Left forelimb (tissue), 1 donor: ENCODE measurements around the gene FLII.
A peak's percentile ranks its signal among the peaks of the same experiment; 100 is the strongest.

ENCODE experiments used
- DNase-seq: peaks from one replicate; pipeline ENCODE4 v3.0.0-alpha.2; 2018; ENCODE audit warnings: low spot score

Gene FLII

DNA sequence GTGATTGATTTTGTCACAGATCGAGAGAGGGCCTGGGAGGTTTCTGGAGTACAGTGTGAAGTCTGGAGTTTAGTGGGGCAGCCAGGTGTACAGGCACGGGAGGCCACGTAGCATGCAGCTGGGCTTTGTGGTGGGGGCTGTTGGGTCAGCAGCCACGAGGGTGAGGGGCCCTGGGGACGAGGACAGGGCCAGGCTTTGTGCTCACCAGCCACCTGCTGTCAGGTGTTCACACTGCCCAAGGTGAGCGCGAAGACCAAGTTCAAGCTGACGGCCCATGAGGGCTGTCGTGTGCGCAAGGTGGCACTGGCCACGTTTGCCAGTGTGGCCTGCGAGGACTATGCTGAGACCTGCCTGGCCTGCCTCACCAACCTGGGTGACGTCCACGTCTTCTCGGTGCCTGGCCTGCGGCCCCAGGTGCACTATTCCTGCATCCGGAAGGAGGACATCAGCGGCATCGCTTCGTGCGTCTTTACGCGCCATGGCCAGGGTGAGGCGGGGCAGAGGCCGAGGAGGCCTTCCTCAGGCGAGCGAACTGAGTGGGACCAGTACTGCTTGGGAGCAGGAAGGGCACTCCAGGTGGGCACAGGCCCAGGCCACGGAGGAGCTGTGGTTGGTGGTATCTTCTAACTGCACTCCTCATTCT is 17.2 kb downstream of the FLII start:
- DNase-seq: no peak

DNA sequence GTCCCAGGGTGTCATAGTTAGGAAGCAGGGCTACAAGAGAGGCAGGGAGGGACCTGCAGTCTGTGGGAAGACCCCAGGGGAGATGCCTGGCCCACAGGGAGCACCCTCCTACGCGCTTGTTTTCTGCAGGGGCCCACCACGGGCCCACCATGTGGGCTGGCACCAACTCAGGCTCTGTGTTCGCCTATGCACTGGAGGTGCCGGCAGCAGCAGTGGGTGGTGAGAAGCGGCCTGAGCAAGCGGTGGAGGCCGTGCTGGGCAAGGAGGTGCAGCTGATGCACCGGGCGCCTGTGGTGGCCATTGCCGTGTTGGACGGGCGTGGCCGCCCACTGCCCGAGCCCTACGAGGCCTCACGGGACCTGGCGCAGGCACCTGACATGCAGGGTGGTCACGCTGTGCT is 18.1 kb downstream of the FLII start:
- DNase-seq: no peak

DNA sequence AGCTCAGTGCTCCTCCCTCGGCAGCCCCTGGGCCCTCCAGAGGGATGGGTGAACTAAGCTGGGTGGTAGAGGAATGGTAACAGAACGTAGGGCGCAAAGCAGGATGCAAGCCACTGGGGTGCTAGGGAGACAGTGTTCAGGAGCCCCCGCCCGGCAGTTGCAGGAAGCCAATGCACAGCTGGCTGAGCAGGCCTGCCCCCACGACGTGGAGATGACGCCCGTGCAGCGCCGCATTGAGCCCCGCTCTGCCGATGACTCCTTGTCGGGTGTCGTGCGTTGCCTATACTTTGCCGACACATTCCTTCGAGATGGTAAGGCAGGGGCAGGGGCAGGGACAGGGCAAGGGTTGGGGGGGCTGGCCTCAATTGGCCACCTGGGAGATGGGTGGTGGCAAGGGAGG is 20.2 kb downstream of the FLII start:
- DNase-seq: no peak

DNA sequence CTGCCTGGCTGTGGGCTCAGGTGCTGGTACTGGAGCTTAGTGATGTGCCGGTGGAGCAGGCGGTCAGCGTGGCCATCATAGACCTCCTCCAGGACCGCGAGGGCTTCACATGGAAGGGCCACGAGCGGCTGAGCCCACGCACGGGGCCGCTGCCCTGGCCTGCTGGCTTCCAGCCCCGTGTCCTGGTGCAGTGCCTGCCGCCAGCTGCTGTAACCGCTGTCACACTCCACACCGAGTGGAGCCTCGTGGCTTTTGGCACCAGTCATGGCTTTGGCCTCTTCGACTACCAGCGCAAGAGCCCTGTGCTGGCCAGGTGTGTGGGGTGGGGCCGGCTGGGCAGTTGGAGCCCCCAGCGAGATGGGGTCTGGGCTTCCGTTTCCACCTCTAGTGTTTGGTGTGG is 21.1 kb downstream of the FLII start:
- no peak for DNase-seq

DNA sequence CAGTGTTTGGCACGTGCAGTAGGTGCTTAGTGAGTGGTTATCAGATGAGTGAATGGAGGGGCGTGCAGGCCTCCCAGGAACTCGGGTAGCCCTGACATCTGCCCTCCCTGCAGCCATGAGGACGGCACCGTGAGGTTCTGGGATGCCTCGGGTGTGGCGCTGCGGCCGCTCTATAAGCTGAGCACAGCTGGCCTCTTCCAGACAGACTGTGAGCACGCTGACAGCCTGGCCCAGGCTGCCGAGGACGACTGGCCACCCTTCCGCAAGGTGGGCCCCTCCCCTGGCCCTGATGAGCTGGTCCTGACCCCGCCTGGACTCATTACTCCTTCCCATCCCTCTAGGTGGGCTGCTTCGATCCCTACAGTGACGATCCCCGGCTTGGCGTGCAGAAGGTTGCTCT is 22.0 kb downstream of the FLII start:
- DNase-seq: no peak

DNA sequence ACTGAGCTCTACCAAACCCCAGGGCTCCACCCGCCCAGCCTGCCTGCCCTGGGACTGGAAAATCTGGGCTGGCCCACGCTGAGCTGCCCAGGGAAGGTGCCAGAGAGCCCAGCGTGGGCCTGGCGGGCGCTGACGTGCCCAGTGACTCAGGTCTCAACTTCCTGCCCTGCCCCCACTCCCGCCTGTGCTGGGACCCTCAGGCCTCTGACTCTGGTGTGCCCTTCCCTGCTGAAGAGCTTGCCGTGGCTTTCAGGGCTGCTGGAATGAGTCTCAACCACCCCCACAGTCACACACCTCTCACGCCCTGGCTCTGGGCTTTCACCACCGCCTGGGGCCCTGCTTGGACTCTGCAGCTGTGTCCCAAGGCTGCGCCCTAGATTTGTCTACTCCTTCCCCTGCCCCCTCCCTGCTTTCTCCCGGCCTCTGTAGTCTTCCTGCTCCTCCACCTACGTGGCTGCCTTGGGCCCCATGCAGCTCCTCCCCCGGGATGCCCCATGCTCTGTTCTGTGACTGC is 22.7 kb downstream of the FLII start:
- DNase-seq: no peak

DNA sequence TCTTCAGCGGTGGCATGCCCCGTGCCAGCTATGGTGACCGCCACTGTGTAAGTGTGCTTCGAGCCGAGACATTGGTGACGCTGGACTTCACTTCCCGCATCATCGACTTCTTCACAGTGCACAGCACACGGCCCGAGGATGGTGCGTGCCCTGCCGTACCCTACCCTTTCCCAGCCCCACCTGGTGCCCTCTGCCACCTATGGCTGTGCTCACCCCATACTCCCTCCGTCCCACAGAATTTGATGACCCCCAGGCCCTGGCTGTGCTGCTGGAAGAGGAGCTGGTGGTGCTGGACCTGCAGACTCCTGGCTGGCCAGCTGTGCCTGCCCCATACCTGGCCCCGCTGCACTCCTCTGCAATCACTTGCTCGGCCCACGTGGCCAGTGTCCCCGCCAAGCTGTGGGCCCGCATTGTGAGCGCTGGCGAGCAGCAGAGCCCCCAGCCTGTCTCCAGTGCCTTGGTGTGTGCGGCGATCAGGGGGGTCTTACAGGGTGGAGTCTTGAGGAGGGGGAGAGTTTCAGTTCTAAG is 23.6 kb downstream of the FLII start:
- no peak for DNase-seq

DNA sequence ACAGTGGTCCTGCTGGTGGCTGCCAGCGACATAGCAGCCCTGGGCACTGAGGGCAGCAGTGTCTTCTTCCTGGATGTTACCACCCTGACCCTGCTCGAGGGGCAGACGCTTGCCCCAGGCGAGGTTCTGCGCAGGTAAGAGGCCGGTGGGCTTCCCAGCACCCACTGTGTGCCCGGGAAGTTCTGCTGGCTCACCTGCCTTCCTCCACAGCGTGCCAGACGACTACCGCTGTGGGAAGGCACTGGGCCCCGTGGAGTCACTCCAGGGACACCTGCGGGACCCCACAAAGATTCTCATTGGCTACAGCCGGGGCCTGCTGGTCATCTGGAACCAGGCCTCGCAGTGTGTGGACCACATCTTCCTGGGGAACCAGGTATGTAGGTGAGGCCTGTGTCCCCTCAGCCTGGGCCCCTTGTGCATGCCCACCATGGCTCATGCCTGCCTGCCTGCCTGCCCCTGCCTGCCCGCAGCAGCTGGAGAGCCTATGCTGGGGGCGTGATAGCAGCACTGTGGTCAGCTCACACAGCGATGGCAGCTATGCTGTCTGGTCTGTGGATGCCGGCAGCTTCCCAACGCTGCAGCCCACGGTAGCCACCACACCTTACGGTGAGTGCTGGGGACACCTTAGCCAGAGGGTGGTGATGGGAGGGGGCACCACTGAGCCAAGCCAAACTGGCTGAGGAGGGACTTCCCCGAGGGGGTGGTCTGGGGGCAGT is 24.6 kb downstream of the FLII start:
- DNase-seq: no peak

DNA sequence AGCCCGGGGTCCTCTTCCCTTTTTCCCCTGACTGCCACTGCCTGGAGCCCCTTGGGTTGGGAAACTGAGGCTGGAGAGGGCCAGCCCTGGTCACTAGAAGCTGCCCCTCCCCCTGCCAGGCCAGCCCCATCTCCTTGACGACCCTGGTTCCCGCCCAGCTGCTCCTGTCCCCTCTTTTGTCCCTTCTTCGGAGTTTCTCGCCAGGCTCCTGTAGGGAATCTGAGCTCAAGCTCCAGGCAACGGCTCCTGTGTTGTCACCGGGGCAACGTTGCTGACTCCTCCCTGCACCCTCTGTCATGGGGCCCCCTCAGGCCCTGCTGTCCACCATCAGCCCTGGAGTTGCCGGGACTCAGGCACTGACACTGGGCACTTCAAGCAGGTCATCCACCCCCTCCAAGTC is 27.4 kb downstream of the FLII start:
- no peak for DNase-seq

DNA sequence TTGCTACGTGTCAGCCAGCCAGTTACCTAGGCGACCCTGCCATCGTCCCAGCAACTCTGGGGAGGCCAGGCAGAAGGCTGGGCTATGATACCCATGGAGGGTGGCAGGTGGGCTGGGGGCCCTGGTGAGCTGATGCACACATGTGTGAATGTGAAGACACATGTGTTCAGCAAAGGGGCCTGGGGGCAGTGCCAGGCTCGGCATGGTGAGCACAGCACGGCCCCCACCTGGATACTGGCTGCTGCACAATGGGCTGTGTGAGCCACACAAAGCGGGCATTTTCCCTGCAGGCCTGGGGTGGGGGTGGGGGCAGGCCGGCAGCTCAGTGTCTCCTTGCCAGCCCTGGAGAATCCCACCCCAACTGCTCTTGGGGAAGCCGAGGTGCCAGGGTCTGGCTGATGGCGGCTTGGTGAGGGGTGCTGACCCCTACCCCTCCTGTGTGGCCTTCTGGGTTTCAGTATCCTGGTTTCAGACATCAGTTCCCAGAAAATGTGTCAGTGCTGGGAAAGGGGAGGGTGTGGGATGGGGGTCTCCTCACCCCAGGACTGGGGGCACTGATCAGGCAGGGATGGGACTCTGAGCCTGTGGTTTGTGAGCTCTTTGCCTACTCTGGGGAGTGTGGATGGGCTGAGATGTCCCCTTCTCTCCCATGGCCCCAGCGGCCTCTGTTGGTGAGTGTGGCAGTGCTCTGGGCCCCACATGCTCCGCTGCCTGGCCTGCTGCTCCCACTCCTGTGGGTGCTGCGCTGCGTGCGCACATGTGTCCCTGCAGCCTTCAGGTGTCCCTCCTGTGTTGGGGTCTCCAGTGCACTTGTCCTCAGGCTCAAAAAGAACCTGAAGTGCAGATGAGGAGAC is 28.0 kb downstream of the FLII start:
- DNase-seq: no peak

DNA sequence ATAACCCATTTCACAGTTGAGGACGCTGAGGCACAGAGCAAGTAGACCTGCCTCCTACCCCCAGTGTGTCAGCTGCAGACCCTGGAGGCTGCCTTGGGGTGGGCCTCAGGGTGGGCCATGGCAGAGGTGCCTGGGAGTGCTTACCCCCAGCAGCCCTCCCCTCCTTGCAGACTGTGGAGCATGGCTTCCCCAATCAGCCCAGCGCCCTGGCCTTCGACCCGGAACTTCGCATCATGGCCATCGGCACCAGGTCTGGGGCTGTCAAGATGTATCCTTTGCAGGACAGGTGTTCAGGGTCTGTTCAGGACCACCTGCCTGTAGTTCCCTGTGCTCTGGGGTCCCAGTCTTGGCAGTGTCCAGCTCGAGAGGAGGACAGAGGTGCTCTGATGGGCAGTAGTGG is 28.8 kb downstream of the FLII start:
- DNase-seq: no peak

DNA sequence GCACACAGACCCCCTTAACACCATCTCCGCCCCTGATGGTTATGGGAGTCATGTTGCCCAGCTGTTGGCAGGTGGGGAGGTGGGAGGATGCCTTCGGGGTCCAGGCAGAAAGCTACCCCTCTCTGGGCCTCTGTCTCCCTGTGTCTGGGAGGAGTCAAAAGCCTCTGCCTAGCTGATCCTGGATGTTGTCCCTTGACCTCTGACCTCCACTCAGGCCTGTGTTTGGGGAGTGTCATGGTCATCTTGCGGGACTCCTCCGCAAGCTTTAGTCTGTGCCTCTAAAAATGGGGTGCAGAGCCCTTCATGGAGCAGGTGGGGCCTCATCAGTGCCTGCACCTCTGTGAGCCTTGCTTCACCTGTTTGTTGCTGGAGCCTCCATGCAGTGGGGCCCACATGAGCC is 29.3 kb downstream of the FLII start:
- DNase-seq: no peak

DNA sequence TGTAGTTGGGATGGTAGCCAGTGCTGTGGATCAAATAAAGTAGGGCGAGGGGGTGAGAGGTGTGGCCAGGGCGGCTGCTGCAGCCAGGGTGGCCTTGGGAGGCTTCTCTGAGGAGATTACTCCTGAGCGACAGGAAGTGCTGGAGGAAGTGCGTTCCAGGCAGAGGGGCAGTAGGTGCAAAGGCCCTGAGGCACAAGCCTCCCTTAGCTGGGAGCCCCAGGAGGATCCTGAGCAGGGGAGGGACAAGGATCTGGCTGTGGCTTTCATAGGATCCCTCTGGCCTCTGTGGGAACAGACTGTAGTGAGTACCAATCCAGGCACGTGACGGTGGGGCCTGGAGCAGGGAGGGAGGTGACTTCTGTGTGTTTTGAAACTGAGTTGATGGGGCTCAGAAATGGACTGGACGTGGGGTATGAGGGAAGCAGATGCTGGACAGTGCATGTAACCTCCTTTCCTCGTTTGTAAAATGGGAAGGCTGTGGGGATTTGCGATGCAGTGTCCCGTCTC is 30.3 kb downstream of the FLII start:
- DNase-seq: no peak

DNA sequence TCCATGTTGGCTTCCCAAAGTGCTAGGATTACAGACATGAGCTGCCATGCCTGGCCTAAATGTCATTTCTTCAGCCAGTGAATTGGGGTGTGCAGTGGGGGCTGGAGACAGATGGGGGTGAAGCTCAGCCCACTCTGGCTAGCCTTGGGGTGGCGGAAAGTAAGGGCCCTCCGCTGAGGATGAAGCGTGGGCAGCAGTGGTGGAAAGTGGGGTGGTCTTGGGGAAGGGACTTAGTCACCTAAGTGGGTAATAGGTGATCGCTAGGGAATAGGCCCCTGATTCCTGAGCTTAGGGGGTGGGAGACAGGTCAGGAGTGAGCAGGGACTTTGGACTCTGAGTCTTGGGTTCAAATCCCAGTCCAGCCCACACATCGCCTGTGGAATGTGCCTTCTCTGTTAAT is 30.9 kb downstream of the FLII start:
- DNase-seq: no peak

DNA sequence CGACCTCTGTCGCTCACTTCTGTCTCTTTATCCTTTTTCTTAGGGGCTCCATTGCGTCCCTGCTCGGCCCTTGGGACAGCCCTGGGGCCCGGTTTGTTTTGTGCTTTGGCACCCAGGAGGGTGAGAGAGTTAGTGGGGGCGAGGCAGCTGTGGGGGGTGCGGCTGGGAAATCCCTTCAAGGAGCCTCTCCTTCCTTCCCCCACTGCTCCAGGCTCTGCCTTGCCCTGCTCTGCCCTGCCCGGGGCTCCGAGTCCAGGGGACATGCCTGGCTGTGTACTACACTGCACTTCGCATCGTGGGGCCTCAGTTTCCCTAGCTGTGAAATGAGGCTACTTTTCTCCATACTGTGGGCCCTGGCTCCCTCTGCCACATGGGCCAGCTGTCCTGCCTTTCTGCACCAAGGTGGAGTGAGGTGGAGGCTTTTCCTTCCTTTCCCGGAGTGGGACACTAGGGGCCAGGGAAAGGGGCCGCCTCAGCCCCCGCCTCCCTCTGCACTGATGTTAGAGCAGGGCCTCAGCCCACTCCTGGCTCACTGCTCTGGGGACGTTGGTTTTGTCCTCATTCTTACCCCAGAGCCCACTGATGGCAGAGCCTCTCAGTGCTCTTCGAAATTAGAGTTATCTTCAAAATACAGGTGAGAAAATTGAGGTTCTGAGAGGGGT is 32.1 kb downstream of the FLII start:
- no peak for DNase-seq

DNA sequence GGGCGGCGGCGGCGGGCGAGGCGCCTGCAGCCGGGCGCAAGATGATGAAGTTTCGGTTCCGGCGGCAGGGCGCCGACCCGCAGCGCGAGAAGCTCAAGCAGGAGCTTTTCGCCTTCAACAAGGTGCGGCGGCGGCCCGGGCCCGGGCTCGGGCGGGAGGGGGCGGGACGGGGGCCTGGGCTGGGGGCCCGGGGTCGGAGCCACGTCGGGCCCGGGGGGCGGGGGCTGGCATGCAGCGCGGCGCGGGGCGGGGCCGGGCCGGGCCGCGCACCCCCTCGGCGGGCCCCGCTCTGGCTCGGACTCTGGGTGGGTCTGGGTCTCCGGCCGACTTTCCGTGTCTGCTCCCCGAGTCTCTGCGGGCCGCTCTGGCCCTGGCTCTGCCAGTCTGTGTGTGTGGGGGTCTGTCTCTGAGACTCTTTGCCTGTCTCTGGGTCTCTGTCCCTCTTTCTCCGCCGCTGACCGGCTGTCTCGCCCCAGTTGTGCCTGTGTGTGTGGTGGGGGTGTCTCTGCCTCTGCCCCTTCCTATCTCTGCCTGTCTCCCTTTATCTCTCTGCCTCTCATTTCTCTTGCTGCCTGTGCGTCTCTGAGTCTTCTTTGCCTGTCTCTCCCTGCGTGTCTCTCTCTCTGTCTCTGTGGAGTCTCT is 32.8 kb downstream of the FLII start:
- peak; percentile 82 for DNase-seq

DNA sequence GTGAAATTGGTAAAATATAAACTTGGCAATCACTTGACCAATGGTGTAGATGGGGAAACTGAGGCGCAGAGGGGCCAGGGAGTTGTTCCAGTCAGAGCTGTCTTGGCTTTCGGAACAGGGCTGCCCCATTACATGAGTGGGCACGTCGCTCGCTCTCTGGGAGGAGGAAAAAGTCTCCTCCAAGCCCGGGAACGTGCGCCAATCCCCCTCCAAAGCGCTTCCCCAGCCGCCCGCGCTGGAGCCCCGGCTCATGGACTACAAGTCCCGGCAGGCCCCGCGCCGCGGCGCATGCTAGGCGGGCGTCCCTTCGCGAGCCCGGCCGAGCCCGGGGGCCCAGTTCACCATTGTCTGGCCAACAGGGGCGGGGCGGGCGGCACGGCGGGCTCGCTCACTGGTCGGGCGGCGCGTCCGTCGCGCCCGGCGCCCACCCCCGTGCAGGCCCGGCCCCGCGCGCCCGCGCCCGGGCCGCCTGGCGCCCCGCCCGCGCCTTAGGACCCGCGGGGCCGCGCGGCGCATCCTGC is 33.4 kb downstream of the FLII start, which contains the start of gene LLGL1:
TSS of gene LLGL1 (plus strand) at position 515 of the 521 bp plus-strand sequence. CDS start 48 bp downstream, outside the sequence.
- peak; percentile 98 for DNase-seq

DNA sequence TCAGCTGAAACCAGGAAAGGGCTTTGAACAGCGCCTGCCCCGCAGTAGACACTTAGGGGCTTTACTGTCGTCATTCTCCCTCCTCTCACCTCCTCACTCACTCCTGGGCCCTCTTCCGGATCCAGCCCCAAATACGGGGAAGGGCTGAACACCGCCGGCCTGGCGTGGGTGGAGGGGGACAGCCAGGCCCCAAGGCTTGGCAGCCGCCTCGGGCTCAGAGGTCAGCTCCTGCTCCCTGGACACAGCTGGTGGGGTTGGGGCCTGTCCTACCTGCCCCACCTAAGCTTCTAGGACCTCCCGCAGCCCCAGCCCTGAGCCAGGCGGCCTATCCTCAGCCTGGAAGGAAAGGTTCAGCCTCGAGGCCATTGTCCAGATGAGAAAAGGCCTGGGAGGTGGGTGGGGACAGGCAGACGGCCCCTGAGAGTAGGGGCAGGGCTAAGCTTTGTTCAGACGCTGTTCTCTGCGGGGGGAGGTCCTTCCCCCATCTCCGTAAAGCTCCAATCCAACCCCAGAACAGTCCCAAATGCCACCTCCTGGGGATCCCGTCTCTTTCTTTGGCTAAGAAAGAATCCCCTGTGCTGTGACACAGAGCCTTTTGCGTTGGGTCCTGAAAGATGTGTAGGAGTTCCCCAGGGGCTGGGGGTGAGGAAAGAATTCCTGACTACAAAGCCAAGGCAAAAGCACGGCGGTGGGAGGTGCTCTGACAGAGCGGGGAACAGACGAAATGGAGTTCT is 34.0 kb downstream of the FLII start:
- DNase-seq: peak; percentile 77

DNA sequence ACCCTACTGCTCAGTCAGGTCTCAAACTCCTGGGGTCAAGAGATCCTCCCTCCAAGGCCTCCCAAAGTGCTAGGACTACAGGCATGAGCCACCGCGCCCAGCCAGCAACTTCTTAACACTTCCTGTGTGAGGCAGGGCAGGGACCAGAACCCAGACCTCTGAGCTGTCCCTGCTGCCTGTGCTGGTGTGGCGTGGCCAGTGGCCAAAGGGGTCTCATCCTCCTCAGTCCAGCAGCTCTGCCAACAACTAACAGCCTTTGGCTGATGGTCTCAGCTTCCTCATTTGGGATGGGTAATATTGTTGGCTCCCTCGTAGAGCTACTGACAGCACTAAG is 34.5 kb downstream of the FLII start:
- no peak for DNase-seq

DNA sequence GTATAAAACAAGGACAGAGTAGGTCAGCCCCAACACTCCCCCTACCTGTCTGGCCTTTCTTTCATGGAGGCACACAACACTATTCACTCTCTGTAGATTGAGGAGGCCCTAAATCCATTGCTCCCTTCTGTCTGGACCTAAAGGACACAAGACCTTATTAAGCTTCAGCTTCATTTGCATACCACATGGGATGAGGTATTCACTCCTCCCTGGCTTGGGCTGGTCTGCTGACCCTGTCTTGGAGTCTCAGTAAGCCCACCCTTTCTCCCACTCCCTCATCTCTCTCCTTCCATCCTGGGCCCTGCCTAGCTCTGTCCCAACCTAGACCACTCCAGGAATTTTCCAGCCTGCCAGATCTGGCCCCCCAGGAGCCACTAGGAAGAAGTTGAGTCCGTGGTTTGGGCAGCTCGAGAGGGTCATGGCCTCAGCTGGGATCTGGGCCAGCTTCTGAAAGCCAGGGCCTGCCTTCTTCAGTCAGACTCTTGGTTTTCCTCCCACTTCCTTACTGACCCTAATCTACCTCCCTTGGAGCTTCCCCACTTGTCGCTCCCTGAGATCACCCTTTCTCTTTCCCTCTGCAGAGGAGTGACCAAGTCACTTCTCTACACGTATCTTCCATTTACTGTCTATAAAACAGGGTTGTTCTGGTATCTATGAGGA is 39.7 kb downstream of the FLII start:
- no peak for DNase-seq
